Measurements from ENCODE around the gene INTS7.
"Not testable (repeated sequence)": the region's sequence is repeated elsewhere in the genome, so short reads cannot be mapped to it uniquely, and the experiment has no call there.

Gene INTS7

GRCh38 chr1:212040629-212041412, 5.5 kb upstream of the INTS7 start:
- DNase-seq (ENCODE audit: extremely low spot score, insufficient read length, low read depth) (no peak), FAIRE-seq (peak; percentile 63)

GRCh38 chr1:212039622-212040021, 4.3 kb upstream of the INTS7 start:
- FAIRE-seq (no peak), DNase-seq (ENCODE audit: extremely low spot score, insufficient read length, low read depth) (no peak)

- FAIRE-seq, result peak; percentile 60
- no peak for DNase-seq (ENCODE audit: extremely low spot score, insufficient read length, low read depth)
Measured at GRCh38 chr1:212037900-212038299, 2.5 kb upstream of the INTS7 start.

GRCh38 chr1:212035835-212036605, 663 bp upstream of the INTS7 start:
- DNase-seq (ENCODE audit: extremely low spot score, insufficient read length, low read depth), result no peak
- peak; percentile 64 for FAIRE-seq

- no peak for DNase-seq (ENCODE audit: extremely low spot score, insufficient read length, low read depth)
- no peak for FAIRE-seq
Measured at GRCh38 chr1:212034516-212035122, 738 bp downstream of the INTS7 start.

- no peak for DNase-seq (ENCODE audit: extremely low spot score, insufficient read length, low read depth)
- peak; percentile 46 for FAIRE-seq
Measured at GRCh38 chr1:212030936-212031528, 4.3 kb downstream of the INTS7 start.

- not testable (repeated sequence) for DNase-seq (ENCODE audit: extremely low spot score, insufficient read length, low read depth); FAIRE-seq
Measured at GRCh38 chr1:212027727-212028126, 7.6 kb downstream of the INTS7 start.

GRCh38 chr1:212024469-212025149, 10.7 kb downstream of the INTS7 start:
- DNase-seq (ENCODE audit: extremely low spot score, insufficient read length, low read depth), result no peak
- no peak for FAIRE-seq

- not testable (repeated sequence) for FAIRE-seq; DNase-seq (ENCODE audit: extremely low spot score, insufficient read length, low read depth)
Measured at GRCh38 chr1:212022908-212023307, 12.4 kb downstream of the INTS7 start.

- FAIRE-seq, result no peak
- no peak for DNase-seq (ENCODE audit: extremely low spot score, insufficient read length, low read depth)
Measured at GRCh38 chr1:212021563-212021962, 13.8 kb downstream of the INTS7 start.

GRCh38 chr1:212020975-212021374, 14.4 kb downstream of the INTS7 start:
- DNase-seq (ENCODE audit: extremely low spot score, insufficient read length, low read depth), result no peak
- FAIRE-seq, result no peak

- FAIRE-seq, result no peak
- DNase-seq (ENCODE audit: extremely low spot score, insufficient read length, low read depth), result no peak
Measured at GRCh38 chr1:212013672-212014071, 21.7 kb downstream of the INTS7 start.

- peak; percentile 42 for DNase-seq (ENCODE audit: extremely low spot score, insufficient read length, low read depth)
- FAIRE-seq, result peak; percentile 92
Measured at GRCh38 chr1:212012034-212012740, 23.2 kb downstream of the INTS7 start.

- no peak for FAIRE-seq
- DNase-seq (ENCODE audit: extremely low spot score, insufficient read length, low read depth), result no peak
Measured at GRCh38 chr1:212010004-212010403, 25.4 kb downstream of the INTS7 start.

GRCh38 chr1:212009561-212009960, 25.8 kb downstream of the INTS7 start:
- FAIRE-seq (no peak), DNase-seq (ENCODE audit: extremely low spot score, insufficient read length, low read depth) (no peak)

- DNase-seq (ENCODE audit: extremely low spot score, insufficient read length, low read depth) (no peak), FAIRE-seq (no peak)
Measured at GRCh38 chr1:212007886-212008285, 27.5 kb downstream of the INTS7 start.

- FAIRE-seq (no peak), DNase-seq (ENCODE audit: extremely low spot score, insufficient read length, low read depth) (no peak)
Measured at GRCh38 chr1:212007178-212007577, 28.2 kb downstream of the INTS7 start.

- DNase-seq (ENCODE audit: extremely low spot score, insufficient read length, low read depth) (no peak), FAIRE-seq (peak; percentile 39)
Measured at GRCh38 chr1:212004895-212005608, 30.3 kb downstream of the INTS7 start.

GRCh38 chr1:212002536-212002935, 32.8 kb downstream of the INTS7 start:
- DNase-seq (ENCODE audit: extremely low spot score, insufficient read length, low read depth) (no peak), FAIRE-seq (no peak)

All from GM18507 (cell line).